GM10248 (cell line): ENCODE data around the gene RPS15.

ENCODE experiments used
- CTCF ChIA-PET: fragments of 300-600 bp; sonication (Branson Sonifier 250); formaldehyde crosslinking; extraction: SDS; loops from one replicate; lab custom pipeline; 2021; ENCODE audit warnings: antibody characterized with exemption; lab: Yijun Ruan, JAX
- POLR2A ChIA-PET: fragments of 350-650 bp; sonication (Branson Sonifier 250); formaldehyde crosslinking; extraction: SDS; loops from one replicate; lab custom pipeline; 2020; ENCODE audit warnings: antibody characterized with exemption; lab: Yijun Ruan, JAX
- DNase-seq: peaks from one replicate; pipeline ENCODE4 v3.0.0; 2012; ENCODE audit errors: extremely low spot score
- CTCF ChIP-seq: IDR thresholded peaks from 2 replicates; pipeline ENCODE4 v1.5.1; 2012; ENCODE audit warnings: mild to moderate bottlenecking, low read depth; ENCODE audit errors: extremely low read depth, missing control alignments, control extremely low read depth

Gene RPS15

GRCh38 chr19:1487576-1488281 is 49.5 kb downstream of the RPS15 start:
- POLR2A ChIA-PET: no interaction called here
- TF ChIP-seq CTCF: no peak
- no peak for DNase-seq
- CTCF ChIA-PET: no interaction called here

GRCh38 chr19:1488282-1488601 is 50.0 kb downstream of the RPS15 start:
- no peak for DNase-seq
- ChIA-PET POLR2A (no interaction called here), CTCF (no interaction called here)
- no peak for TF ChIP-seq CTCF

- TF ChIP-seq CTCF: no peak
- DNase-seq: no peak
- CTCF ChIA-PET: no interaction called here
- POLR2A ChIA-PET: interaction anchor here (1.3 kb wide), 1 partner anchor 45 kb away, joined by 4 read pairs; no protein-coding TSS in a partner anchor
Observed at GRCh38 chr19:1489463-1490310, 51.5 kb downstream of the RPS15 start.
